Astrocyte (in vitro differentiated cells and primary cell): ENCODE results near the gene PRKG1.

Experiments used
- CTCF ChIP-seq: IDR thresholded peaks from 2 replicates; pipeline ENCODE4 v1.5.1; 2011; ENCODE audit warnings: low read depth, mild to moderate bottlenecking, inconsistent platforms, low read length, moderate library complexity; ENCODE audit not compliant: insufficient read depth
- EZH2 ChIP-seq: IDR thresholded peaks from 2 replicates; pipeline ENCODE4 v1.6.1; 2012; ENCODE audit warnings: mild to moderate bottlenecking, low read length, inconsistent platforms; ENCODE audit not compliant: insufficient read depth

GRCh38 chr10:51217505-51217904 is 143.2 kb downstream of the PRKG1 start:
- TF ChIP-seq CTCF = no peak
- no peak for TF ChIP-seq EZH2
